Measurements from ENCODE around the gene PARD3B. TPM values are rescaled to one million over a fixed set of nuclear protein-coding genes. Genes with fewer than 3 reads are reported as not detected.
"Not testable (repeated sequence)": the region's sequence is repeated elsewhere in the genome, so short reads cannot be mapped to it uniquely, and the experiment has no call there.

PARD3B gene
- total and polyA plus RNA-seq, 2 of the 4 experiments (the other 2 are of a cell fraction): 3.3 to 15.6 TPM

DNA sequence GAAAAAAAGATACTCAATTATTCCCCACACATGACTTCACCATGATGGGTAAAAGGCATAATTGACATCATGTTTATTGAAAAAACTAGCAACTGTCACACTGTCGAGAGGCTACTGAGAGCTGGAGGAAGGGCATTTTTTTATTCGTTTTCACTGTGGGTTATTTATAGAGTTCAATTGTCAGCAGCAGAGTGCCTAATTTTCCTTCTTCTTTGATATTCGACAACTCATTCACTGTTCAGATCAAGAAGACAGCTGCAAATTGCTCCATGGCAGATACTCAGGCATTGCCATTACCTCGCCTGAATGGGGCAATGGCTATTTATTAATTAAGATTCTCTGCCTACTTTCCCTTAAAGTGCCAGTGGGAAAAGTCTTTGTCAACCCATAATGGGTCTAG is 939.5 kb downstream of the PARD3B start:
- ATAC-seq (ENCODE audit: low read depth) (no peak), DNase-seq (no peak)
- H2BK15ac ChIP-seq (ENCODE audit: low read depth, low read length): no peak overlapping the region
- intact Hi-C loops (cut with micrococcal nuclease): loop anchor here (2.0 kb wide), 1 partner anchor 28 kb away; no protein-coding TSS in a partner anchor
- H3K27ac ChIP-seq (ENCODE audit: insufficient read depth, low read length): no peak overlapping the region
- WGBS, 2 experiments (ENCODE audit: extremely low coverage in 2 of 2, insufficient read length in 1 of 2): no CpG with 5 or more reads among the region's 4 CpGs
- H3K36me3 ChIP-seq (ENCODE audit: control insufficient read depth, insufficient read depth, low read length): no peaks in the 10 kb centered on the region
- dilution Hi-C loops (cut with HindIII; ENCODE audit: low sequenced_read_pairs, unreplicated experiment): no loop called here
- ChIA-PET CTCF (no interaction called here), POLR2A (ENCODE audit: unreplicated experiment) (no interaction called here)
- no peak overlapping the region for H4K91ac ChIP-seq (ENCODE audit: insufficient read depth, low read depth, low read length)
- no peaks in the 10 kb centered on the region for H3K79me1 ChIP-seq (ENCODE audit: low read depth in 1 of 2, low read length in 2 of 2)
- H4K5ac ChIP-seq (ENCODE audit: low read depth, low read length): no peak overlapping the region
- H3K14ac ChIP-seq (replicated peaks; ENCODE audit: low read depth, low read length): no peak overlapping the region
- H3K9me1 ChIP-seq (ENCODE audit: insufficient read depth, low read length): no peaks in the 10 kb centered on the region
- peaks cover 2% of the 10 kb centered on the region; the same call in 1 of the 2 replicates for H3K4me1 ChIP-seq (ENCODE audit: control insufficient read depth, insufficient read depth, low read length)
- TF ChIP-seq, protein P1, sequence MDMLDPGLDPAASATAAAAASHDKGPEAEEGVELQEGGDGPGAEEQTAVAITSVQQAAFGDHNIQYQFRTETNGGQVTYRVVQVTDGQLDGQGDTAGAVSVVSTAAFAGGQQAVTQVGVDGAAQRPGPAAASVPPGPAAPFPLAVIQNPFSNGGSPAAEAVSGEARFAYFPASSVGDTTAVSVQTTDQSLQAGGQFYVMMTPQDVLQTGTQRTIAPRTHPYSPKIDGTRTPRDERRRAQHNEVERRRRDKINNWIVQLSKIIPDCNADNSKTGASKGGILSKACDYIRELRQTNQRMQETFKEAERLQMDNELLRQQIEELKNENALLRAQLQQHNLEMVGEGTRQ (IDR thresholded peaks at IDR 0.05; ENCODE audit: low read depth, low read length): no peak
- no peak for TF ChIP-seq RAD21 (IDR thresholded peaks at IDR 0.05; ENCODE audit: low read length)
- no peak overlapping the region for H3K4ac ChIP-seq (ENCODE audit: low read depth, low read length)
- H3K56ac ChIP-seq (ENCODE audit: extremely low read depth, insufficient read depth, low read length): no peak overlapping the region
- H2AK5ac ChIP-seq (ENCODE audit: low read depth, low read length): no peak overlapping the region
- H2BK20ac ChIP-seq (ENCODE audit: low read depth, low read length): no peak overlapping the region
- H3K9me3 ChIP-seq (ENCODE audit: control insufficient read depth, insufficient read depth, low read length): no peaks in the 10 kb centered on the region
- H2AK9ac ChIP-seq (replicated peaks; ENCODE audit: low read depth, low read length, poor library complexity): no peak overlapping the region
- H3K4me2 ChIP-seq (ENCODE audit: low read depth, low read length): no peak overlapping the region
- H3K18ac ChIP-seq (ENCODE audit: low read depth, low read length): no peak overlapping the region
- no TSS peak for BruUV-seq (replicated peaks)
- H4K8ac ChIP-seq (ENCODE audit: low read depth in 2 of 2, low read length in 2 of 2): no peak overlapping the region
- no peak overlapping the region for H2BK120ac ChIP-seq (ENCODE audit: low read depth, low read length)
- in situ Hi-C loops (cut with MboI; ENCODE audit: low sequenced_read_pairs): no loop called here
- H2BK5ac ChIP-seq (ENCODE audit: low read depth, low read length, poor library complexity, severe bottlenecking): no peak overlapping the region
- no peaks in the 10 kb centered on the region for H4K20me1 ChIP-seq (ENCODE audit: insufficient read depth, low read length)
- no peak overlapping the region for H3K4me3 ChIP-seq (ENCODE audit: insufficient read depth, low read depth, low read length)
- no peak overlapping the region for H3K9ac ChIP-seq (ENCODE audit: low read depth, low read length)
- H3K27me3 ChIP-seq (ENCODE audit: control insufficient read depth, insufficient read depth, low read length): no peaks in the 10 kb centered on the region
- no peak overlapping the region for H3K23ac ChIP-seq (ENCODE audit: low read depth, low read length)
- no peak overlapping the region for H2AFZ ChIP-seq (replicated peaks; ENCODE audit: low read length, poor library complexity)

GRCh38 chr2:205493528-205493927 is 948.3 kb downstream of the PARD3B start:
- H3K14ac ChIP-seq (replicated peaks; ENCODE audit: low read depth, low read length); H2BK15ac ChIP-seq (ENCODE audit: low read depth, low read length); BruUV-seq (replicated peaks); H2AFZ ChIP-seq (replicated peaks; ENCODE audit: low read length, poor library complexity); H3K4ac ChIP-seq (ENCODE audit: low read depth, low read length); H3K36me3 ChIP-seq (ENCODE audit: control insufficient read depth, insufficient read depth, low read length); ATAC-seq (ENCODE audit: low read depth); H3K56ac ChIP-seq (ENCODE audit: extremely low read depth, insufficient read depth, low read length); H3K9ac ChIP-seq (ENCODE audit: low read depth, low read length); H3K4me3 ChIP-seq (ENCODE audit: insufficient read depth, low read depth, low read length); in situ Hi-C loops (cut with MboI; ENCODE audit: low sequenced_read_pairs); H3K9me1 ChIP-seq (ENCODE audit: insufficient read depth, low read length); POLR2A ChIA-PET (ENCODE audit: unreplicated experiment); dilution Hi-C loops (cut with HindIII; ENCODE audit: low sequenced_read_pairs, unreplicated experiment); H3K4me2 ChIP-seq (ENCODE audit: low read depth, low read length); H4K5ac ChIP-seq (ENCODE audit: low read depth, low read length); H2BK20ac ChIP-seq (ENCODE audit: low read depth, low read length); DNase-seq; H3K18ac ChIP-seq (ENCODE audit: low read depth, low read length); H2AK9ac ChIP-seq (replicated peaks; ENCODE audit: low read depth, low read length, poor library complexity); H3K27ac ChIP-seq (ENCODE audit: insufficient read depth, low read length); H3K27me3 ChIP-seq (ENCODE audit: control insufficient read depth, insufficient read depth, low read length); H3K23ac ChIP-seq (ENCODE audit: low read depth, low read length); H3K9me3 ChIP-seq (ENCODE audit: control insufficient read depth, insufficient read depth, low read length); H3K79me1 ChIP-seq (ENCODE audit: low read depth in 1 of 2, low read length in 2 of 2); H2BK5ac ChIP-seq (ENCODE audit: low read depth, low read length, poor library complexity, severe bottlenecking); H4K91ac ChIP-seq (ENCODE audit: insufficient read depth, low read depth, low read length); intact Hi-C loops (cut with micrococcal nuclease); H2BK120ac ChIP-seq (ENCODE audit: low read depth, low read length); CTCF ChIA-PET; H2AK5ac ChIP-seq (ENCODE audit: low read depth, low read length); H4K20me1 ChIP-seq (ENCODE audit: insufficient read depth, low read length); H4K8ac ChIP-seq (ENCODE audit: low read depth in 2 of 2, low read length in 2 of 2): not testable (repeated sequence)
- H3K4me1 ChIP-seq (ENCODE audit: control insufficient read depth, insufficient read depth, low read length): peaks cover 12% of the 10 kb centered on the region
- WGBS, 2 experiments (ENCODE audit: extremely low coverage in 2 of 2, insufficient read length in 1 of 2): no CpG with 5 or more reads among the region's 2 CpGs
